ENCODE data around the gene GPR107. TPM values are rescaled to one million over a fixed set of nuclear protein-coding genes. Genes with fewer than 3 reads are reported as not detected.
A peak's percentile ranks its signal among the peaks of the same experiment; 100 is the strongest.

The GPR107 gene
- total and polyA plus RNA-seq, 3 donors from 2014 or later = 41.1 to 53.4 (median 49.1) TPM

GRCh38 chr9:130084337-130084736, 30.6 kb downstream of the GPR107 start:
- no peaks in the 10 kb centered on the region for H3K36me3 ChIP-seq (ENCODE audit: low read depth, missing control alignments)
- no peak for DNase-seq
- H3K4me1 ChIP-seq = no peaks in the 10 kb centered on the region
- intact Hi-C loops (cut with DNase I; ENCODE audit: low total_unique reads) = no loop called here
- no peak overlapping the region for H3K4me3 ChIP-seq
- H3K9me3 ChIP-seq = no peaks in the 10 kb centered on the region
- TF ChIP-seq POLR2A (IDR thresholded peaks at IDR 0.05) (no peak), CTCF (IDR thresholded peaks at IDR 0.05) (no peak)
- WGBS, 2 donors = 89 to 96% methylated on average over 7 of the region's 7 CpGs
- H3K27me3 ChIP-seq = no peaks in the 10 kb centered on the region
- H3K27ac ChIP-seq = no peak overlapping the region

- TF ChIP-seq POLR2A (IDR thresholded peaks at IDR 0.05) = no peak
- TF ChIP-seq CTCF (IDR thresholded peaks at IDR 0.05) = no peak
- H3K27me3 ChIP-seq = no peaks in the 10 kb centered on the region
- intact Hi-C loops (cut with DNase I; ENCODE audit: low total_unique reads) = no loop called here
- H3K4me3 ChIP-seq = no peak overlapping the region
- peak; percentile 37 for DNase-seq
- H3K36me3 ChIP-seq (ENCODE audit: low read depth, missing control alignments) = no peaks in the 10 kb centered on the region
- no peaks in the 10 kb centered on the region for H3K4me1 ChIP-seq
- H3K9me3 ChIP-seq = no peaks in the 10 kb centered on the region
- no peak overlapping the region for H3K27ac ChIP-seq
- WGBS, 2 donors = 67 to 88% methylated on average over 6 of the region's 6 CpGs
These were observed 34.3 kb downstream of the GPR107 start for GRCh38 chr9:130088051-130088450.

- H3K4me3 ChIP-seq = no peak overlapping the region
- H3K27ac ChIP-seq = no peak overlapping the region
- H3K4me1 ChIP-seq = no peaks in the 10 kb centered on the region
- H3K27me3 ChIP-seq = no peaks in the 10 kb centered on the region
- H3K36me3 ChIP-seq (ENCODE audit: low read depth, missing control alignments) = no peaks in the 10 kb centered on the region
- no peaks in the 10 kb centered on the region for H3K9me3 ChIP-seq
- intact Hi-C loops (cut with DNase I; ENCODE audit: low total_unique reads) = no loop called here
- DNase-seq = no peak
- WGBS, 2 donors = 95 to 97% methylated on average over 12 of the region's 12 CpGs
- TF ChIP-seq POLR2A (IDR thresholded peaks at IDR 0.05) (no peak), CTCF (IDR thresholded peaks at IDR 0.05) (no peak)
These were observed 35.4 kb downstream of the GPR107 start for GRCh38 chr9:130089141-130089540.

- H3K36me3 ChIP-seq (ENCODE audit: low read depth, missing control alignments) = no peaks in the 10 kb centered on the region
- no peaks in the 10 kb centered on the region for H3K9me3 ChIP-seq
- H3K27ac ChIP-seq = no peak overlapping the region
- WGBS, 2 donors = 69 to 76% methylated on average over 3 of the region's 3 CpGs
- no peak for TF ChIP-seq CTCF (IDR thresholded peaks at IDR 0.05)
- no peak for TF ChIP-seq POLR2A (IDR thresholded peaks at IDR 0.05)
- no peak for DNase-seq
- intact Hi-C loops (cut with DNase I; ENCODE audit: low total_unique reads) = no loop called here
- H3K4me3 ChIP-seq = no peak overlapping the region
- no peaks in the 10 kb centered on the region for H3K27me3 ChIP-seq
- no peaks in the 10 kb centered on the region for H3K4me1 ChIP-seq
These were observed 37.2 kb downstream of the GPR107 start for GRCh38 chr9:130090915-130091314.

- WGBS, 2 donors = 71 to 78% methylated on average over 4 of the region's 4 CpGs
- Histone ChIP-seq H3K4me3 (no peak overlapping the region), H3K36me3 (ENCODE audit: low read depth, missing control alignments) (no peaks in the 10 kb centered on the region), H3K27me3 (no peaks in the 10 kb centered on the region), H3K4me1 (no peaks in the 10 kb centered on the region), H3K27ac (no peak overlapping the region), H3K9me3 (no peaks in the 10 kb centered on the region)
- intact Hi-C loops (cut with DNase I; ENCODE audit: low total_unique reads) = no loop called here
- TF ChIP-seq CTCF (IDR thresholded peaks at IDR 0.05) (no peak), POLR2A (IDR thresholded peaks at IDR 0.05) (no peak)
- no peak for DNase-seq
These were observed 39.2 kb downstream of the GPR107 start for GRCh38 chr9:130092910-130093309.
